ENCODE data around the gene GABRB3.

GABRB3 gene

GRCh38 chr15:26628879-26629529 is 143.9 kb downstream of the GABRB3 start:
- no peak for DNase-seq (ENCODE audit: low read depth)

GRCh38 chr15:26628071-26628470 is 144.8 kb downstream of the GABRB3 start:
- DNase-seq (ENCODE audit: low read depth): no peak

- no peak for DNase-seq (ENCODE audit: low read depth)
Observed at GRCh38 chr15:26624128-26624527, 148.7 kb downstream of the GABRB3 start.

- no peak for DNase-seq (ENCODE audit: low read depth)
Observed at GRCh38 chr15:26623071-26623470, 149.8 kb downstream of the GABRB3 start.

GRCh38 chr15:26621816-26622215 is 151.1 kb downstream of the GABRB3 start:
- no peak for DNase-seq (ENCODE audit: low read depth)

GRCh38 chr15:26620528-26621458 is 152.1 kb downstream of the GABRB3 start:
- no peak for DNase-seq (ENCODE audit: low read depth)

- DNase-seq (ENCODE audit: low read depth): no peak
Observed at GRCh38 chr15:26615927-26616302, 157.0 kb downstream of the GABRB3 start.

GRCh38 chr15:26615188-26615926 is 157.5 kb downstream of the GABRB3 start:
- no peak for DNase-seq (ENCODE audit: low read depth)

- DNase-seq (ENCODE audit: low read depth): no peak
Observed at GRCh38 chr15:26614734-26615133, 158.1 kb downstream of the GABRB3 start.

GRCh38 chr15:26598704-26599103 is 174.2 kb downstream of the GABRB3 start:
- no peak for DNase-seq (ENCODE audit: low read depth)

- no peak for DNase-seq (ENCODE audit: low read depth)
Observed at GRCh38 chr15:26595611-26596010, 177.3 kb downstream of the GABRB3 start.

- DNase-seq (ENCODE audit: low read depth): no peak
Observed at GRCh38 chr15:26590676-26591075, 182.2 kb downstream of the GABRB3 start.

- no peak for DNase-seq (ENCODE audit: low read depth)
Observed at GRCh38 chr15:26582840-26583239, 190.0 kb downstream of the GABRB3 start.

GRCh38 chr15:26580943-26581342 is 191.9 kb downstream of the GABRB3 start:
- no peak for DNase-seq (ENCODE audit: low read depth)

GRCh38 chr15:26572602-26573350 is 200.1 kb downstream of the GABRB3 start:
- DNase-seq (ENCODE audit: low read depth): no peak

- no peak for DNase-seq (ENCODE audit: low read depth)
Observed at GRCh38 chr15:26571346-26571745, 201.5 kb downstream of the GABRB3 start.

- DNase-seq (ENCODE audit: low read depth): no peak
Observed at GRCh38 chr15:26565542-26565941, 207.3 kb downstream of the GABRB3 start.

GRCh38 chr15:26564361-26564760 is 208.5 kb downstream of the GABRB3 start:
- no peak for DNase-seq (ENCODE audit: low read depth)

- no peak for DNase-seq (ENCODE audit: low read depth)
Observed at GRCh38 chr15:26562336-26562735, 210.5 kb downstream of the GABRB3 start.

GRCh38 chr15:26561896-26562295 is 211.0 kb downstream of the GABRB3 start:
- no peak for DNase-seq (ENCODE audit: low read depth)

GRCh38 chr15:26561130-26561529 is 211.7 kb downstream of the GABRB3 start:
- no peak for DNase-seq (ENCODE audit: low read depth)

- DNase-seq (ENCODE audit: low read depth): no peak
Observed at GRCh38 chr15:26555898-26556297, 217.0 kb downstream of the GABRB3 start.
